Gastrocnemius medialis (tissue), 4 donors: Measurements from ENCODE around the gene SHTN1. TPM values are rescaled to one million over a fixed set of nuclear protein-coding genes. Genes with fewer than 3 reads are reported as not detected.

Experiments used
- ATAC-seq, 2 donors: fragments of 150-250 bp; one replicate each; pipeline ENCODE4 v1.9.1; 2016
- DNase-seq, 2 donors: peaks; one replicate each; pipeline ENCODE4 v3.0.0-alpha.2; 2019
- H3K27ac ChIP-seq, 4 donors: fragments of 200-600 bp; sonication (generic); 1 replicate in 1 of 4; 2 replicates in 3 of 4; pipeline ENCODE4 v1.5.1; 2016 to 2018; ENCODE audit warnings: mild to moderate bottlenecking in 2 of 4, moderate library complexity in 1 of 4
- H3K27me3 ChIP-seq, 3 donors: fragments of 200-600 bp; sonication (generic) in 2 of 3; 1 replicate in 1 of 3; 2 replicates in 2 of 3; pipeline versions ENCODE4 v1.5.1 to v1.6.0; 2016 to 2019; ENCODE audit warnings: mild to moderate bottlenecking in 1 of 3, moderate library complexity in 1 of 3
- H3K36me3 ChIP-seq, 2 donors: fragments of 200-600 bp; sonication (generic) in 1 of 2; one replicate each; pipeline ENCODE4 v1.5.1; 2017 to 2018
- H3K4me1 ChIP-seq, 2 donors: fragments of 200-600 bp; sonication (generic) in 1 of 2; one replicate each; pipeline ENCODE4 v1.5.1; 2016 to 2017; ENCODE audit warnings: mild to moderate bottlenecking in 2 of 2
- H3K4me3 ChIP-seq, 4 donors: fragments of 200-600 bp; sonication (generic) in 3 of 4; 1 replicate in 1 of 4; 2 replicates in 3 of 4; pipeline ENCODE4 v1.5.1; 2016 to 2019; ENCODE audit warnings: mild to moderate bottlenecking in 2 of 4
- H3K9me3 ChIP-seq, 3 donors: fragments of 200-600 bp; sonication (generic) in 2 of 3; 1 replicate in 1 of 3; 2 replicates in 2 of 3; pipeline ENCODE4 v1.5.1; 2016 to 2019
- CTCF ChIP-seq, 5 experiments: fragments of 450-650 bp in 3 of 5; fragments of 200-600 bp in 2 of 5; sonication (generic) in 2 of 5; IDR thresholded peaks in 4 of 5; conservative IDR thresholded peaks in 1 of 5; 1 replicate in 4 of 5; 2 replicates in 1 of 5; pipeline ENCODE4 v1.5.1; 2016 to 2019; ENCODE audit warnings: antibody characterized with exemption in 5 of 5, mild to moderate bottlenecking in 3 of 5, moderate library complexity in 3 of 5
- POLR2A ChIP-seq, 2 donors: fragments of 450-650 bp; IDR thresholded peaks; one replicate each; pipeline ENCODE4 v1.6.1; 2017; ENCODE audit warnings: antibody characterized with exemption in 2 of 2, mild to moderate bottlenecking in 2 of 2, moderate library complexity in 2 of 2
- in situ Hi-C, 4 donors: fragments of 200-750 bp; cut with MboI; loops; one replicate each; pipeline versions ENCODE4 v1.15.0 to v1.8.0; 2017; ENCODE audit warnings: low sequenced_read_pairs in 4 of 4
- intact Hi-C: fragments of 100-400 bp; cut with DNase I; formaldehyde crosslinking; loops from one replicate; pipeline ENCODE4 v1.15.1; 2023; ENCODE audit warnings: low total_unique reads
- total RNA-seq, 4 donors: library from RNA; depleted of rRNA; stranded (reverse); fragments of >200 nt; gene quantifications; one replicate each; pipeline versions ENCODE4 v1.1.0 to v1.2.3, GENCODE V29; 2016

SHTN1 gene
- total RNA-seq, 4 donors from 2014 or later = 0.73 to 2.2 (median 1.0) TPM

GRCh38 chr10:116836902-116837523, 168.0 kb downstream of the SHTN1 start:
- Histone ChIP-seq H3K36me3 (no peaks in the 10 kb centered on the region), H3K27me3 (no peaks in the 10 kb centered on the region), H3K9me3 (no peaks in the 10 kb centered on the region), H3K27ac (no peak overlapping the region), H3K4me3 (no peak overlapping the region), H3K4me1 (no peaks in the 10 kb centered on the region)
- DNase-seq (no peak), ATAC-seq (no peak)
- intact Hi-C loops (no loop called here), in situ Hi-C loops (no loop called here)
- TF ChIP-seq CTCF (IDR thresholded peaks at IDR 0.05 in 4 of 5, conservative IDR thresholded peaks at IDR 0.05 in 1 of 5) (no peak), POLR2A (IDR thresholded peaks at IDR 0.05) (no peak)

GRCh38 chr10:116836083-116836482, 168.9 kb downstream of the SHTN1 start:
- Histone ChIP-seq H3K27me3 (no peaks in the 10 kb centered on the region), H3K4me3 (no peak overlapping the region), H3K36me3 (no peaks in the 10 kb centered on the region), H3K27ac (no peak overlapping the region), H3K4me1 (no peaks in the 10 kb centered on the region), H3K9me3 (no peaks in the 10 kb centered on the region)
- TF ChIP-seq POLR2A (IDR thresholded peaks at IDR 0.05) (no peak), CTCF (IDR thresholded peaks at IDR 0.05 in 4 of 5, conservative IDR thresholded peaks at IDR 0.05 in 1 of 5) (no peak)
- no peak for DNase-seq
- in situ Hi-C loops = no loop called here
- intact Hi-C loops = no loop called here
- no peak for ATAC-seq

- ATAC-seq (no peak), DNase-seq (no peak)
- Histone ChIP-seq H3K4me3 (no peak overlapping the region), H3K9me3 (no peaks in the 10 kb centered on the region), H3K36me3 (no peaks in the 10 kb centered on the region), H3K27ac (no peak overlapping the region), H3K27me3 (no peaks in the 10 kb centered on the region), H3K4me1 (no peaks in the 10 kb centered on the region)
- in situ Hi-C loops (no loop called here), intact Hi-C loops (no loop called here)
- TF ChIP-seq POLR2A (IDR thresholded peaks at IDR 0.05) = no peak
- TF ChIP-seq CTCF (IDR thresholded peaks at IDR 0.05 in 4 of 5, conservative IDR thresholded peaks at IDR 0.05 in 1 of 5) = no peak
Measured at GRCh38 chr10:116835658-116836057, 169.3 kb downstream of the SHTN1 start.

- H3K36me3 ChIP-seq = no peaks in the 10 kb centered on the region
- no peak overlapping the region for H3K27ac ChIP-seq
- H3K9me3 ChIP-seq = no peaks in the 10 kb centered on the region
- H3K27me3 ChIP-seq = no peaks in the 10 kb centered on the region
- DNase-seq (no peak), ATAC-seq (no peak)
- no peak overlapping the region for H3K4me3 ChIP-seq
- in situ Hi-C loops = no loop called here
- H3K4me1 ChIP-seq = no peaks in the 10 kb centered on the region
- TF ChIP-seq CTCF (IDR thresholded peaks at IDR 0.05 in 4 of 5, conservative IDR thresholded peaks at IDR 0.05 in 1 of 5) = no peak
- TF ChIP-seq POLR2A (IDR thresholded peaks at IDR 0.05) = no peak
- intact Hi-C loops = no loop called here
Measured at GRCh38 chr10:116833986-116834985, 170.7 kb downstream of the SHTN1 start.
